Measurements from ENCODE around the gene ULK3. TPM values are rescaled to one million over a fixed set of nuclear protein-coding genes. Genes with fewer than 3 reads are reported as not detected.

Gene ULK3
- total and polyA plus RNA-seq, 2 experiments from 2014 or later = 40.4 to 45.7 TPM

- Histone ChIP-seq H3K27me3 (peaks cover 41% of the 10 kb centered on the region), H3K9me2 (replicated peaks; ENCODE audit: insufficient read depth) (no peaks in the 10 kb centered on the region), H2AFZ (no peak overlapping the region), H3K4me3 (no peak overlapping the region), H3K27ac (no peak overlapping the region), H4K20me1 (ENCODE audit: insufficient read depth, poor library complexity, severe bottlenecking) (no peaks in the 10 kb centered on the region), H3K4me1 (ENCODE audit: insufficient read depth) (no peaks in the 10 kb centered on the region), H3K36me3 (replicated peaks; ENCODE audit: insufficient read depth, low read depth) (no peaks in the 10 kb centered on the region), H3K4me2 (no peak overlapping the region), H3K9me3 (ENCODE audit: low read depth) (no peaks in the 10 kb centered on the region), H3K79me2 (no peaks in the 10 kb centered on the region)
- TF ChIP-seq EZH2phosphoT487 (IDR thresholded peaks at IDR 0.05; ENCODE audit: low read depth, severe bottlenecking, unreplicated experiment) (no peak), EZH2 (IDR thresholded peaks at IDR 0.05; ENCODE audit: borderline replicate concordance) (no peak), CTCF (IDR thresholded peaks at IDR 0.05; ENCODE audit: poor library complexity) (no peak)
- DNase-seq (ENCODE audit: low spot score) = no peak
- 74% methylated on average over 6 of the region's 6 CpGs for WGBS (ENCODE audit: low lambda C conversion rate, missing lambda C conversion rate)
Measured at GRCh38 chr15:74829991-74830390, 13.0 kb downstream of the ULK3 start.

- no peak overlapping the region for H3K4me2 ChIP-seq
- H3K27ac ChIP-seq = no peak overlapping the region
- no peak for TF ChIP-seq EZH2phosphoT487 (IDR thresholded peaks at IDR 0.05; ENCODE audit: low read depth, severe bottlenecking, unreplicated experiment)
- TF ChIP-seq EZH2 (IDR thresholded peaks at IDR 0.05; ENCODE audit: borderline replicate concordance) = no peak
- no peak for TF ChIP-seq CTCF (IDR thresholded peaks at IDR 0.05; ENCODE audit: poor library complexity)
- no peaks in the 10 kb centered on the region for H4K20me1 ChIP-seq (ENCODE audit: insufficient read depth, poor library complexity, severe bottlenecking)
- H3K4me1 ChIP-seq (ENCODE audit: insufficient read depth) = no peaks in the 10 kb centered on the region
- no peak overlapping the region for H3K4me3 ChIP-seq
- H3K36me3 ChIP-seq (replicated peaks; ENCODE audit: insufficient read depth, low read depth) = no peaks in the 10 kb centered on the region
- DNase-seq (ENCODE audit: low spot score) = no peak
- no peaks in the 10 kb centered on the region for H3K9me2 ChIP-seq (replicated peaks; ENCODE audit: insufficient read depth)
- peaks cover 41% of the 10 kb centered on the region for H3K27me3 ChIP-seq
- no peaks in the 10 kb centered on the region for H3K9me3 ChIP-seq (ENCODE audit: low read depth)
- no peaks in the 10 kb centered on the region for H3K79me2 ChIP-seq
- H2AFZ ChIP-seq = no peak overlapping the region
- 64% methylated on average over 3 of the region's 3 CpGs for WGBS (ENCODE audit: low lambda C conversion rate, missing lambda C conversion rate)
Measured at GRCh38 chr15:74829486-74829885, 13.5 kb downstream of the ULK3 start.

- no peak for DNase-seq (ENCODE audit: low spot score)
- H3K27ac ChIP-seq = no peak overlapping the region
- no peak overlapping the region for H3K4me3 ChIP-seq
- H3K36me3 ChIP-seq (replicated peaks; ENCODE audit: insufficient read depth, low read depth) = no peaks in the 10 kb centered on the region
- no peak overlapping the region for H2AFZ ChIP-seq
- H3K9me2 ChIP-seq (replicated peaks; ENCODE audit: insufficient read depth) = no peaks in the 10 kb centered on the region
- no peak for TF ChIP-seq CTCF (IDR thresholded peaks at IDR 0.05; ENCODE audit: poor library complexity)
- TF ChIP-seq EZH2phosphoT487 (IDR thresholded peaks at IDR 0.05; ENCODE audit: low read depth, severe bottlenecking, unreplicated experiment) = no peak
- TF ChIP-seq EZH2 (IDR thresholded peaks at IDR 0.05; ENCODE audit: borderline replicate concordance) = no peak
- no peaks in the 10 kb centered on the region for H3K79me2 ChIP-seq
- no peaks in the 10 kb centered on the region for H3K4me1 ChIP-seq (ENCODE audit: insufficient read depth)
- H3K27me3 ChIP-seq = peaks cover 41% of the 10 kb centered on the region
- 82% methylated on average over 6 of the region's 6 CpGs for WGBS (ENCODE audit: low lambda C conversion rate, missing lambda C conversion rate)
- H3K4me2 ChIP-seq = no peak overlapping the region
- no peaks in the 10 kb centered on the region for H3K9me3 ChIP-seq (ENCODE audit: low read depth)
- no peaks in the 10 kb centered on the region for H4K20me1 ChIP-seq (ENCODE audit: insufficient read depth, poor library complexity, severe bottlenecking)
Measured at GRCh38 chr15:74828835-74829234, 14.1 kb downstream of the ULK3 start.

- H3K27ac ChIP-seq = no peak overlapping the region
- no peaks in the 10 kb centered on the region for H3K4me1 ChIP-seq (ENCODE audit: insufficient read depth)
- H3K9me3 ChIP-seq (ENCODE audit: low read depth) = no peaks in the 10 kb centered on the region
- H3K9me2 ChIP-seq (replicated peaks; ENCODE audit: insufficient read depth) = no peaks in the 10 kb centered on the region
- WGBS (ENCODE audit: low lambda C conversion rate, missing lambda C conversion rate) = 66% methylated on average over 5 of the region's 5 CpGs
- no peak overlapping the region for H3K4me2 ChIP-seq
- H3K79me2 ChIP-seq = no peaks in the 10 kb centered on the region
- peaks cover 41% of the 10 kb centered on the region for H3K27me3 ChIP-seq
- no peak for DNase-seq (ENCODE audit: low spot score)
- H3K36me3 ChIP-seq (replicated peaks; ENCODE audit: insufficient read depth, low read depth) = no peaks in the 10 kb centered on the region
- no peak for TF ChIP-seq EZH2 (IDR thresholded peaks at IDR 0.05; ENCODE audit: borderline replicate concordance)
- TF ChIP-seq CTCF (IDR thresholded peaks at IDR 0.05; ENCODE audit: poor library complexity) = no peak
- no peak overlapping the region for H3K4me3 ChIP-seq
- no peak overlapping the region for H2AFZ ChIP-seq
- H4K20me1 ChIP-seq (ENCODE audit: insufficient read depth, poor library complexity, severe bottlenecking) = no peaks in the 10 kb centered on the region
Measured at GRCh38 chr15:74827614-74828013, 15.3 kb downstream of the ULK3 start.

Data from hepatocyte (in vitro differentiated cells).